DOHH2 (cell line): Measurements from ENCODE around the gene TULP4.

ENCODE experiments used
- CTCF ChIP-seq: fragments of 200-600 bp; sonication (generic); IDR thresholded peaks from one replicate; pipeline ENCODE4 v1.5.1; 2014; ENCODE audit warnings: antibody characterized with exemption, mild to moderate bottlenecking, low read depth, low read length; ENCODE audit not compliant: poor library complexity, severe bottlenecking
- EZH2phosphoT487 ChIP-seq: fragments of 200-600 bp; sonication (generic); IDR thresholded peaks from 2 replicates; pipeline ENCODE4 v1.6.1; 2017; ENCODE audit warnings: borderline replicate concordance, mild to moderate bottlenecking, antibody characterized with exemption, low read length, moderate library complexity, mixed read lengths

- no peak for TF ChIP-seq CTCF
- TF ChIP-seq EZH2phosphoT487, result no peak
These were observed 236.3 kb downstream of the TULP4 start for GRCh38 chr6:158548418-158549161.
